ENCODE data around the gene ATP5F1D.

DNA sequence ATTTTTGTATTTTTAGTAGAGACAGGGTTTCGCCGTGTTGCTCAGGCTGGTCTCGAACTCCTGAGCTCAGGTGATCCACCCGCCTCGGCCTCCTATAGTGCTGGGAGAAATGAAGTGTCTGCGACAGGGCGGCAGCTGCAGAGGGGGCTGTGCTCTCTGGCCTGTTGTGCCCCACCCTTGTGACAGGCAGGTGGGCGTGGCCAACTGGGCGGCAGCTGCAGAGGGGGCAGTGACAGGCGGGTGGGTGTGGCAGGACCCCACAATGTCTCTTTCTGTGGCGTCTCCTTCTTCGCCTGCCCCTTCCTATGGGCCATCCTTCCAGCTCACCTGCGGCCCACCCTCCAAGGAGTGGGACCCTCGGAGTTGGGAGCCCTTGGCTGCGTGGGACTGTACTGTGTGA lies 24.2 kb upstream of the ATP5F1D start:
- TF ChIP-seq EZH2 (IDR thresholded peaks at IDR 0.05; ENCODE audit: low read depth, unreplicated experiment) (no peak), EZH2phosphoT487 (IDR thresholded peaks at IDR 0.05; ENCODE audit: unreplicated experiment) (no peak), POLR2AphosphoS5 (IDR thresholded peaks at IDR 0.05; ENCODE audit: low read depth) (no peak), JUNB (IDR thresholded peaks at IDR 0.05; ENCODE audit: unreplicated experiment) (no peak), CTCF (conservative IDR thresholded peaks at IDR 0.05; ENCODE audit: low read depth in 2 of 2) (no peak)

Measured in GM23338 (cell line).